GM12891 (cell line): ENCODE results near the gene CARD10.

Experiments used
- POLR2A ChIP-seq: IDR thresholded peaks from 2 replicates; pipeline ENCODE4 v1.6.1; 2011; ENCODE audit warnings: low read depth, low read length, control low read depth
- POLR2AphosphoS5 ChIP-seq: IDR thresholded peaks from 2 replicates; pipeline ENCODE4 v1.6.1; 2011; ENCODE audit warnings: low read depth, low read length, control low read depth
- TAF1 ChIP-seq: IDR thresholded peaks from 2 replicates; pipeline ENCODE4 v1.6.1; 2011; ENCODE audit warnings: low read depth, low read length, control low read depth

GRCh38 chr22:37443977-37444376 lies 75.2 kb downstream of the CARD10 start:
- TF ChIP-seq POLR2A = no peak
- no peak for TF ChIP-seq POLR2AphosphoS5
- no peak for TF ChIP-seq TAF1
